Activated CD8-positive, alpha-beta memory T cell treated with anti-CD3 and anti-CD28 coated beads, Interleukin-2, amount 10 ng/mL, durations not matched to agents 7 days and 5 days (primary cell): ENCODE data around the gene XXYLT1. TPM values are rescaled to one million over a fixed set of nuclear protein-coding genes. Genes with fewer than 3 reads are reported as not detected.

Source experiments
- ATAC-seq: fragments of 150-1000 bp; cut with Tn5 transposase; one replicate; pipeline ENCODE4 v1.10.0; 2021; ENCODE audit warnings: moderate library complexity
- CTCF ChIA-PET: fragments of 350-600 bp; sonication (Branson Sonifier 250); formaldehyde crosslinking; loops from one replicate; lab custom pipeline; 2021; ENCODE audit warnings: antibody characterized with exemption; lab: Charles Lee
- DNase-seq: peaks from one replicate; pipeline ENCODE4 v3.0.0-alpha.2; 2020
- H3K27ac Mint-ChIP-seq: one replicate; pipeline ENCODE4 v1.8.0; 2021; ENCODE audit warnings: mild to moderate bottlenecking, mixed read lengths
- H3K27me3 Mint-ChIP-seq: one replicate; pipeline ENCODE4 v1.8.0; 2021; ENCODE audit warnings: mixed read lengths
- H3K36me3 Mint-ChIP-seq: one replicate; pipeline ENCODE4 v1.8.0; 2021; ENCODE audit warnings: mild to moderate bottlenecking, mixed read lengths
- H3K4me1 Mint-ChIP-seq: one replicate; pipeline ENCODE4 v1.8.0; 2021; ENCODE audit warnings: mixed read lengths
- H3K4me3 Mint-ChIP-seq: one replicate; pipeline ENCODE4 v1.8.0; 2021; ENCODE audit warnings: mild to moderate bottlenecking, moderate library complexity, mixed read lengths
- H3K9me3 Mint-ChIP-seq: one replicate; pipeline ENCODE4 v1.8.0; 2022; ENCODE audit warnings: low read depth, mixed read lengths
- total RNA-seq, 2 experiments: library from RNA; stranded (reverse); gene quantifications; one replicate each; pipeline ENCODE4 v1.2.3, GENCODE V29; 2021

The XXYLT1 gene
- total RNA-seq, 2 experiments from 2014 or later = 7.2 to 9.2 TPM

- no peak overlapping the region for H3K27ac Mint-ChIP-seq
- DNase-seq (no peak), ATAC-seq (no peak)
- no peak overlapping the region for H3K4me3 Mint-ChIP-seq
- H3K36me3 Mint-ChIP-seq = peaks cover 18% of the 10 kb centered on the region
- peaks cover 11% of the 10 kb centered on the region for H3K9me3 Mint-ChIP-seq
- CTCF ChIA-PET = interaction anchor here (1.5 kb wide), 1 partner anchor 457 kb away, joined by 6 read pairs; no protein-coding TSS in a partner anchor
- H3K27me3 Mint-ChIP-seq = no peaks in the 10 kb centered on the region
- peaks cover 2% of the 10 kb centered on the region for H3K4me1 Mint-ChIP-seq
These were observed 131.1 kb downstream of the XXYLT1 start for GRCh38 chr3:195139876-195140240.

GRCh38 chr3:195139091-195139875 lies 131.7 kb downstream of the XXYLT1 start:
- CTCF ChIA-PET = interaction anchor here (0.9 to 1.5 kb wide), 2 partner anchors 15 to 457 kb away, joined by 3 to 6 read pairs; no protein-coding TSS in a partner anchor
- Mint-ChIP-seq H3K36me3 (peaks cover 18% of the 10 kb centered on the region), H3K27me3 (no peaks in the 10 kb centered on the region), H3K4me3 (no peak overlapping the region), H3K27ac (no peak overlapping the region), H3K4me1 (no peaks in the 10 kb centered on the region), H3K9me3 (peaks cover 11% of the 10 kb centered on the region)
- ATAC-seq (no peak), DNase-seq (no peak)

- H3K27ac Mint-ChIP-seq = no peak overlapping the region
- peaks cover 2% of the 10 kb centered on the region for H3K4me1 Mint-ChIP-seq
- H3K9me3 Mint-ChIP-seq = peaks cover 11% of the 10 kb centered on the region
- DNase-seq (no peak), ATAC-seq (no peak)
- CTCF ChIA-PET = interaction anchor here (1.5 kb wide), 1 partner anchor 455 kb away, joined by 6 read pairs; no protein-coding TSS in a partner anchor
- H3K27me3 Mint-ChIP-seq = no peaks in the 10 kb centered on the region
- no peak overlapping the region for H3K4me3 Mint-ChIP-seq
- H3K36me3 Mint-ChIP-seq = peaks cover 18% of the 10 kb centered on the region
These were observed 133.0 kb downstream of the XXYLT1 start for GRCh38 chr3:195137638-195138588.

- no peak for DNase-seq
- no peak for ATAC-seq
- Mint-ChIP-seq H3K27ac (no peak overlapping the region), H3K27me3 (no peaks in the 10 kb centered on the region), H3K4me3 (no peak overlapping the region), H3K36me3 (peaks cover 6% of the 10 kb centered on the region), H3K4me1 (peaks cover 2% of the 10 kb centered on the region), H3K9me3 (peaks cover 7% of the 10 kb centered on the region)
- CTCF ChIA-PET = no interaction called here
These were observed 135.0 kb downstream of the XXYLT1 start for GRCh38 chr3:195135917-195136316.

GRCh38 chr3:195134431-195134830 lies 136.5 kb downstream of the XXYLT1 start:
- Mint-ChIP-seq H3K27ac (no peak overlapping the region), H3K9me3 (no peaks in the 10 kb centered on the region), H3K27me3 (no peaks in the 10 kb centered on the region), H3K4me1 (peaks cover 10% of the 10 kb centered on the region), H3K4me3 (no peak overlapping the region), H3K36me3 (no peaks in the 10 kb centered on the region)
- ATAC-seq (no peak), DNase-seq (no peak)
- CTCF ChIA-PET = no interaction called here

- DNase-seq = peak; percentile 65
- no peak overlapping the region for H3K27ac Mint-ChIP-seq
- CTCF ChIA-PET = no interaction called here
- peak; percentile 69 for ATAC-seq
- no peaks in the 10 kb centered on the region for H3K36me3 Mint-ChIP-seq
- no peak overlapping the region for H3K4me3 Mint-ChIP-seq
- H3K4me1 Mint-ChIP-seq = peaks cover 20% of the 10 kb centered on the region
- H3K27me3 Mint-ChIP-seq = no peaks in the 10 kb centered on the region
- no peaks in the 10 kb centered on the region for H3K9me3 Mint-ChIP-seq
These were observed 137.5 kb downstream of the XXYLT1 start for GRCh38 chr3:195133462-195133861.

GRCh38 chr3:195133013-195133412 lies 137.9 kb downstream of the XXYLT1 start:
- Mint-ChIP-seq H3K4me1 (peaks cover 25% of the 10 kb centered on the region), H3K9me3 (no peaks in the 10 kb centered on the region), H3K27ac (no peak overlapping the region), H3K4me3 (no peak overlapping the region), H3K27me3 (no peaks in the 10 kb centered on the region), H3K36me3 (no peaks in the 10 kb centered on the region)
- ATAC-seq = no peak
- CTCF ChIA-PET = no interaction called here
- no peak for DNase-seq

- CTCF ChIA-PET = interaction anchor here (1.1 to 1.7 kb wide), 2 partner anchors 12 to 787 kb away, joined by 3 read pairs; no protein-coding TSS in a partner anchor
- no peaks in the 10 kb centered on the region for H3K9me3 Mint-ChIP-seq
- peaks cover 29% of the 10 kb centered on the region for H3K4me1 Mint-ChIP-seq
- no peak overlapping the region for H3K27ac Mint-ChIP-seq
- ATAC-seq (no peak), DNase-seq (no peak)
- H3K4me3 Mint-ChIP-seq = no peak overlapping the region
- H3K27me3 Mint-ChIP-seq = no peaks in the 10 kb centered on the region
- H3K36me3 Mint-ChIP-seq = no peaks in the 10 kb centered on the region
These were observed 139.8 kb downstream of the XXYLT1 start for GRCh38 chr3:195131176-195131575.

- peak overlapping the region; percentile 36 for H3K4me3 Mint-ChIP-seq
- H3K27ac Mint-ChIP-seq = peak overlapping the region; percentile 68
- CTCF ChIA-PET = interaction anchor here (1.1 to 1.7 kb wide), 4 partner anchors 11 to 786 kb away, joined by 3 to 5 read pairs (median 3); no protein-coding TSS in a partner anchor
- no peaks in the 10 kb centered on the region for H3K27me3 Mint-ChIP-seq
- H3K36me3 Mint-ChIP-seq = no peaks in the 10 kb centered on the region
- ATAC-seq (peak; percentile 41), DNase-seq (peak; percentile 58)
- H3K9me3 Mint-ChIP-seq = no peaks in the 10 kb centered on the region
- peaks cover 32% of the 10 kb centered on the region for H3K4me1 Mint-ChIP-seq
These were observed 141.1 kb downstream of the XXYLT1 start for GRCh38 chr3:195129644-195130492.

GRCh38 chr3:195129072-195129643 lies 141.8 kb downstream of the XXYLT1 start:
- peaks cover 32% of the 10 kb centered on the region for H3K4me1 Mint-ChIP-seq
- DNase-seq (no peak), ATAC-seq (no peak)
- no peaks in the 10 kb centered on the region for H3K36me3 Mint-ChIP-seq
- H3K27ac Mint-ChIP-seq = peak overlapping the region; percentile 68
- H3K4me3 Mint-ChIP-seq = peak overlapping the region; percentile 36
- H3K27me3 Mint-ChIP-seq = no peaks in the 10 kb centered on the region
- H3K9me3 Mint-ChIP-seq = no peaks in the 10 kb centered on the region
- CTCF ChIA-PET = interaction anchor here (0.9 to 1.5 kb wide), 3 partner anchors 9 to 447 kb away, joined by 3 to 5 read pairs (median 3); no protein-coding TSS in a partner anchor

- H3K9me3 Mint-ChIP-seq = no peaks in the 10 kb centered on the region
- peak overlapping the region; percentile 10 for H3K4me3 Mint-ChIP-seq
- ATAC-seq = peak; percentile 72
- no peak for DNase-seq
- CTCF ChIA-PET = interaction anchor here (0.9 kb wide), 1 partner anchor 9 kb away, joined by 3 read pairs; no protein-coding TSS in a partner anchor
- peak overlapping the region; percentile 54 for H3K27ac Mint-ChIP-seq
- peaks cover 31% of the 10 kb centered on the region for H3K4me1 Mint-ChIP-seq
- no peaks in the 10 kb centered on the region for H3K36me3 Mint-ChIP-seq
- no peaks in the 10 kb centered on the region for H3K27me3 Mint-ChIP-seq
These were observed 142.5 kb downstream of the XXYLT1 start for GRCh38 chr3:195128255-195129071.
